Fibroblast of mammary gland (primary cell): ENCODE results near the gene COQ7.

Experiments used
- DNase-seq: peaks from one replicate; pipeline ENCODE4 v3.0.0-alpha.2; 2010; ENCODE audit warnings: low read depth
- H3K4me3 ChIP-seq: 2 replicates; pipeline ENCODE4 v1.5.1; 2011; ENCODE audit warnings: low read depth, mild to moderate bottlenecking, low read length, moderate library complexity; ENCODE audit not compliant: control insufficient read depth
- TF ChIP-seq, protein P1 (sequence below): conservative IDR thresholded peaks from 2 replicates; pipeline ENCODE4 v1.5.1; 2011; ENCODE audit warnings: low read depth, low read length, inconsistent platforms; ENCODE audit not compliant: control insufficient read depth, insufficient read depth

Gene COQ7

GRCh38 chr16:19067349-19068236, at the start of gene COQ7:
Gene COQ7 (plus strand): TSS chr16:19067614. CDS start chr16:19067665, 51 bp downstream.
- TF ChIP-seq, protein P1, sequence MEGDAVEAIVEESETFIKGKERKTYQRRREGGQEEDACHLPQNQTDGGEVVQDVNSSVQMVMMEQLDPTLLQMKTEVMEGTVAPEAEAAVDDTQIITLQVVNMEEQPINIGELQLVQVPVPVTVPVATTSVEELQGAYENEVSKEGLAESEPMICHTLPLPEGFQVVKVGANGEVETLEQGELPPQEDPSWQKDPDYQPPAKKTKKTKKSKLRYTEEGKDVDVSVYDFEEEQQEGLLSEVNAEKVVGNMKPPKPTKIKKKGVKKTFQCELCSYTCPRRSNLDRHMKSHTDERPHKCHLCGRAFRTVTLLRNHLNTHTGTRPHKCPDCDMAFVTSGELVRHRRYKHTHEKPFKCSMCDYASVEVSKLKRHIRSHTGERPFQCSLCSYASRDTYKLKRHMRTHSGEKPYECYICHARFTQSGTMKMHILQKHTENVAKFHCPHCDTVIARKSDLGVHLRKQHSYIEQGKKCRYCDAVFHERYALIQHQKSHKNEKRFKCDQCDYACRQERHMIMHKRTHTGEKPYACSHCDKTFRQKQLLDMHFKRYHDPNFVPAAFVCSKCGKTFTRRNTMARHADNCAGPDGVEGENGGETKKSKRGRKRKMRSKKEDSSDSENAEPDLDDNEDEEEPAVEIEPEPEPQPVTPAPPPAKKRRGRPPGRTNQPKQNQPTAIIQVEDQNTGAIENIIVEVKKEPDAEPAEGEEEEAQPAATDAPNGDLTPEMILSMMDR: no peak
- peak within 1 kb of the TSS; percentile 91 for H3K4me3 ChIP-seq
- DNase-seq: peak; percentile 100

GRCh38 chr16:19020689-19021088, 46.7 kb upstream of the COQ7 start:
- TF ChIP-seq, protein P1: no peak
- no peak overlapping the region for H3K4me3 ChIP-seq
- DNase-seq: no peak

- TF ChIP-seq, protein P1: no peak
- no peak for DNase-seq
- H3K4me3 ChIP-seq: no peak overlapping the region
Measured at GRCh38 chr16:19021747-19022146, 45.7 kb upstream of the COQ7 start.

GRCh38 chr16:19027416-19027815, 40.0 kb upstream of the COQ7 start:
- TF ChIP-seq, protein P1: no peak
- H3K4me3 ChIP-seq: no peak overlapping the region
- DNase-seq: no peak

GRCh38 chr16:19029980-19030379, 37.4 kb upstream of the COQ7 start:
- no peak for DNase-seq
- TF ChIP-seq, protein P1: no peak
- H3K4me3 ChIP-seq: no peak overlapping the region

DNA sequence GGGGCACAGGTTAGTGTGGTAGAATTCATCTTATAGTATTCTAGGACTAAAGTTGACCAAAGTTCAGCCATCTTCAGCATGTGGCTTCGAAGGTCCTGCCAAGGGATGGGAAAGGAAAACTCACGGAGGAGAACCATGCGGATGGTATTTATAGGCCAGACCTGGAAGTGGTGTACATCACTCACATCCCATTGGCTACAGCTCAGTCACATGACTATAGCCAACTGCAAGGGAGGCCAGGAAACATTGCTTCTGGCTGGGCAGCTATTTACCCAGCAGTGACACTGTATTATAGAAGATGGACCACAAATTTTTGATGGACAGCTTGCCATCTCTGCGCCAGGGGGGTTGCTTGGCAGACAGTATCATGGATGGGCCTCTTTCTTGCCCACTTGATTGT, 35.7 kb upstream of the COQ7 start:
- DNase-seq: no peak
- TF ChIP-seq, protein P1: no peak
- H3K4me3 ChIP-seq: no peak overlapping the region
